CD4-positive, alpha-beta T cell treated with Interleukin-10 for 1 hour (primary cell): ENCODE measurements around the gene STK32C.
A peak's percentile ranks its signal among the peaks of the same experiment; 100 is the strongest.

Source experiments
- DNase-seq: peaks from one replicate; pipeline ENCODE4 v3.0.0-alpha.2; 2020

The STK32C gene

DNA sequence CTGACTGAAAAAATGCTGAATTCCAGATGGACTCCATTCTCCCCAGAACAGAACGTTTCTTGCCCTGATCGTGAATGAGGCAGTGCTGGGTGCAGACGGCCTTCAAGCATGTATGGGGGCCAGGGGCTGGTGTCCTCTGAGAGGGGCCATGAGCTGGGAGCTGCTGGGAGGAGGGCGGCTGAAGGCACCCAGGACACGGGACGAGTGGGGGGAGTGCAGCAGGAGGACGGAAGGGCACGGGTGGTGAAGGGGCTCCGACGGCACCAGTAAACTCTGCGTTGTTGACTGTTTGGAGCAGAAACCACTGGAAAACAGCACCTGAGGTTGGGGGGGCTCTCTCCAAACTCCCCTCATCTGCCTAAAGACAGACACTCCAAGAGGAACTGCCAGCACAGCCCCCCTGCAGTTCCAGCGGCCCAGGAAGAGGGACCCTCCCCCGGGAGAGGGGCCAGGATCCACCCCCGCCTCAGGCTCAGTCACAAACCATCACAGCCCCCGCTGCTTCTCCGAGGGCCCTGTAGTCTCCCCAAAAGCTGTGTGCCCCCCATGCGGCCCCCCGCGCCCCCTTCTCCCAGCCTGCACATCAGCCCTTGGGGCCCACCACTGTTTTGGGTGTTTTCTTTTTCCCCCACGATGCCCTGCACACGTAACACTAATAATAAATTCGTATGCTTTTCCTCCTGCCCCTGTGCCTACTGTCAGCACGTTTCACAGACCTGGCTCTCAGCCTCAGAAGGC lies 65.5 kb downstream of the STK32C start:
- no peak for DNase-seq

GRCh38 chr10:132241496-132241895 lies 66.3 kb downstream of the STK32C start:
- DNase-seq, result no peak

- no peak for DNase-seq
Measured at GRCh38 chr10:132241086-132241485, 66.7 kb downstream of the STK32C start.

GRCh38 chr10:132240581-132240980 lies 67.2 kb downstream of the STK32C start:
- DNase-seq, result no peak

GRCh38 chr10:132240156-132240555 lies 67.6 kb downstream of the STK32C start:
- DNase-seq, result no peak

DNA sequence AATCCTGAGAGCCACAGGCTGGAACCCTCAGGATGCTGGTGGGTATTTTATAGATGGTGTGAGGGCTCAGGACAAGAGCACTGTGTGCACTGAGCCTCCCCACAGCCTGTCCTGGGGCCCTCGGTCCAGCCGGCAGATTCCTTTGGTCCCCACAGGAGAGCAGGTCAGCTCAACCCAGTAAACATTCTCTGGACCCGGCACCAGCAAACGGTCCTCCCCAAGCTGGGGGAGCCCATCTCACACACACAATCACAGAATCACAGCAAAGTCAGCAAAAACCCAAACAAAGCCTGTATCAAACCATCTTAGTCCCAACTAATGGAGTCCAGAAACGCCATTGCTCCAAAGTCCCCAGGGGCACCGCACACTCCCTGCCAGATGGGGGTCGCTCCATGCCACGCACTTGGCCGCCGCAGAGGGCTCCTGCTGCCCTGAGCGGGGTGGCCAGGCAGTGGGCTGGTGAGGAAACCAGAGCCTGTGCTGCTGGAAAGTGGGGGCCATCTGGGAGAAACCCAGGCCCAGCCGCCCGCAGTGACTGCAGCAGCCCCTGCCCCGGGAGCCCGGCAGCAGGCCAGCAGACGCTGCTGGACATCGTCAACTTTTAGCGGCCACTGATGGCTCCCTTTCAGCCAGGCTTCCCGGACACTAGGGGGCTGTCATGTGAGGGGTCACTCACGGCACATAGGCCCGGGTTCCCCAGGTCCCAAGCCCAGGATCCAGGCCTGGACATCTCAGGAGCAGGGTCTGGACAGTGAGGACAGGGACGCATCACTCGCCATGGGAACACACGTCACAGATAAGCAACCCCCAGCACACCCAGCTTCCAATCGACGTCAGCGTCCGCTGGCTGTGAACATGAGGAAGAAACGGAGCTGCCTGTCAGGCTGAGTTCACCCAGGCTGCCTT lies 68.4 kb downstream of the STK32C start:
- DNase-seq, result no peak

GRCh38 chr10:132238371-132239125 lies 69.2 kb downstream of the STK32C start:
- DNase-seq, result no peak

DNA sequence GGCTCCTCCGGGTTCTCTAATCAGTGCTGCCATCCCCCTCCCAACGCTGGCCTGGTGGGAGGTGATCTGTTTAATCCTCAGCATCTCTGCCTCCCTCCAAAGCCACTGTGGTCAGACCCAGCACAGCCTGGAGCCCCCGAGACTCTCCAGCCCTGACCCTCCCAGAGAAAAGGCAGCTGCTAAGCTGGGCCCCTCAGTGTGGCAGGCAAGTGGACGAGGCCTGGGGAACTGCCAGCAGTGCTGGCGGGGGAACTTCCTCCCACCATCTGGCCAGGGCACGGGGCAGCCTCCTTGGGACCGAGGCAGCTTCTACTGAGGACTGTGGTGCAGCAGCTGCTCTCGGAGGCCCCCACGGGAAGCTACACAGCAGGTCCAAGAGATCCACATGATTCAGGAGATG lies 69.9 kb downstream of the STK32C start:
- DNase-seq, result no peak

- DNase-seq, result no peak
Measured at GRCh38 chr10:132237396-132237795, 70.4 kb downstream of the STK32C start.

DNA sequence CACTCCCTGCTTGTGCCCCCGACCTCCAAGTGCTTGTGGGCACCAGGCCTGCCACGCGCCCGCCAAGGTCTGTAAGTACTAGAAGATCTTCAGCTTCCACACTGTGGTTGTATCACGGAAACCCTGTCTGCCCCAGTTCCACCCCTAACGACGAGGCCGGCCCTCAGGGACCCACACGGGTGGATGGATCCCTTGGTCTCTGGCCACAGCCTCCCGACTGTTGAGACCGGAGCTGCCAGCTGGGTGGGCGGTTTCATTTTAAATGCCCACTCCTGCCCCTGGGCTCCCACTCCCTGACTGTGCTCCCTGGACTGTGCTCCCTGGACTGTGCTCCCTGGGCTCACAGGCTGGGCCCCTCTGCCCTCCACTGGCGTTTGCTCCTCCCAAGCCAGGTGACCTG lies 70.9 kb downstream of the STK32C start:
- no peak for DNase-seq

DNA sequence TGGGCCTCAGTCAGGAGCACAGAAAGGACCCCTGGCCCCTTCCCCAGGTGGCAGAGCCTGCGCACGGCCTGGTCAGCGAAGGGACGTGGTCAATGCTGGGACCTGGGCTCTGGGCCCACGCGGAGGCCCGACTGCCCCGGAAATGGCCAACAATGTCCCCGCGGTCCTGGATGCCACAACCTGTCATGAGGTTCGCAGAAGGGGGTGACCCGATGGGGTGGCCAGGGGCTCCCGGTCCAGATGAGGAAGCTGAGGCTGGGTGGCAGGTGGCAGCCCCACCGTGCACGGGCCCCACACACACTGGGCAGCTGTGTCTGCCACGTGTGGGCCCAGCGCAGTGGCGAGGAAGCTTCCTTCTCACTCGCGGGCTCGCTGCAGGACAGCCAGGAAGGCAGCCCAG lies 71.6 kb downstream of the STK32C start:
- DNase-seq, result no peak

DNA sequence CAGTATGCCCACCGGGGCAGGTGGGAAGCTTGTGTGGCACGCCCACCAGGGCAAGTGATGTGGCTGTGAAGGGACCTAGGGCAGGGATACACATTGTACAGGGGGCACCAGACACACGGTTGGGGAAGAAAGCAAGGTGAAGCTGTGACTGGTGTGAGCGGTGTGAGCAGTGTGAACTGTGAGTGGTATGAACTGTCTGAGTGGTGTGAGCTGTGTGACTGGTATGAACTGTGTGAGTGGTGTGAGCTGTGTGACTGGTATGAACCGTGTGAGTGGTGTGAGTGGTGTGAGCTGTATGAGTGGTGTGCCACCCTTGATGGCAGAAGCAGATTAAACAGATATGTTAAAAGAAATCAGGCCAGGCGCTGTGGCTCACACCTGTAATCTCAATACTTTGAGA lies 72.9 kb downstream of the STK32C start:
- DNase-seq, result no peak

GRCh38 chr10:132233501-132234085 lies 74.2 kb downstream of the STK32C start:
- DNase-seq, result no peak

DNA sequence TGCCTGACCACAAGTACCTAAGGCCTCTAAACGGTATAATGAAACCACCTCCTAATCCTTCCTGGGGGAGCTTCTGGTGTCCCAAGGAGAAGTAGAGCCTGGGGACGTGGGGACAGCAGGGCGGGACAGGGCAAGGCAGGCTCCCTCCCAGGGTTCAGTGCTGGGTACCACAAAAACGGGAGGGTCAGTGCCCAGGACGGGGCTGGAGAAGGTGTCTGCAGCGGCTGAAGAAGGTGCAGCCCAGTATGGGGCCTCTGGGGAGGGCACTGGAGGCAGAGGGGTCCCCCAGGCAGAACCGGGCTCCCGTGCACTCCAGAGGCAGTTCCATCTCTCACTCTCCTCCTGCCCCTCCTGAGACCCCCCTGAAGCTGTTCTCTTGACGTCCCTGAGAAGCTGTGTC lies 74.8 kb downstream of the STK32C start:
- DNase-seq, result no peak

DNA sequence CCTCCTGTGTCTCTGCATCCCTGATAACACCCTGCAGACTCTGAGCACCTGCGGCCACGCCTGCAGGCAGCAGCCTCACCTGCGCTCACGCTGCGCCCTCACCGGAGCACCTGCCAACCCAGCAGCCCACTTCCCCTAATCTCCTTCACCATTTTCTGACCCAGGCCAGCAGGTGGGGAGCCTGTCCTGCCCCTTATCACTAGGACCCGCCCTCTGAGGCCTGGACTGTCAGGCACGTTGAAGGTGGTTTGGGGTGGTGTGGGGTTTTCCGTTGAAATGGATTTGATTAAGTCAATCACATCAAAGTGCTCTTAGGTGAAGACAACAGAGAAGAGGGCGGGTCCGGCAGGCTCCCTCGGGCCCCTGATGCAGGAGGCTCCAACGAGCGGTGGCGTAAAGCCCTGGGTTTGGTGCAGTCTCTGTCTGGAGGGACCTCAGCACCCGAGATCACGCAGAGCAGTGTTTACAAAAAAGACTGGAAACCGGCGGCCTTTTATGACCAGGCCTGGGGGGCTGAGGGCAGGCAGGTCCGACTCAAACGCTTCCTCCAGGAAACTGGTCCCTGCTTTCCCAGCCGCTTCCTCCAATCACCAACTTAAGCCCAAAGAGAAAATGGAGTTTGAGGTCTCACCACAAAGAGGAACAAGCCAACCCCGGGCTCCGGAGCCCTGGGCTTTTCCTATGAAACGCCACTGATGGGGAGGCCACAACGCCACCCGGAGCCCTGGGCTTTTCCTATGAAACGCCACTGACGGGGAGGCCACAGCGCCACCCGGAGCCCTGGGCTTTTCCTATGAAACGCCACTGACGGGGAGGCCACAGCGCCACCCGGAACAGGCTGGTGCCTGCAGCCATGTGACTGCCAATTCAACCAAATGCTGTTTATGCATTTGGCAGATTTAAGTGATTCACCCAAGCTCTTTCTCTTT lies 75.5 kb downstream of the STK32C start:
- peak; percentile 32 for DNase-seq

GRCh38 chr10:132231656-132232022 lies 76.1 kb downstream of the STK32C start:
- no peak for DNase-seq

DNA sequence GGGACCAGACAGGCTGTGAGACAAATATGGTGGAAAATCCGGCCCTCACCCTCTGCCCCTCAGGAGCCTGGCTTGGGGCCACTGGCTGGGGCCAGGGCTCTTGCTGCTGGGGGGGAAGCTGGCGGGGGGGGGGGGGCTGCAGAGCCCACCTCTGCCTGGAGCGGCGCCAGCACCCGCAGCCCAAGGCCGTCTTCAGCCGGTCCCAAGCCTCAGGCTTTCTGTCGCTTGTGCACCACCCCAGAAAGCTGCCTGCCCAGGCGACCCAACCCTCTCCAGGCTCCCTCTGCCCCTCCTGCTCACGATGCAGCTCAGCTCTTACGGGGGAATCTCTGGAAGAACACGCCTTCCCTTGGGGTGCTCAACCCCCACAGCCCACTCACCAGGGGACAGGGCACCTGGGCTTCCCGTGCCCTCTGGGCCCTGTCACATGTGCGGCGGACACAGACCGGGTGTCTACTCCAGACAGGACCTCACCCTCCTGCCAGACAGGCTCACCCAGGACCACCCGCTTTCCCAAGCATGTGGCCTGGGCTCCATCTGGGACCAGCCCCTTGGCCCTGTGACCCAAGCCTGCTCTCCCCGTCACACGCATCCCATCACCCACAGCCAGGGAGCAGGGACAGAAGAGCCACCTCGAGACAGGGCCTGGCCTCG lies 77.1 kb downstream of the STK32C start:
- DNase-seq, result no peak

- DNase-seq, result peak; percentile 37
Measured at GRCh38 chr10:132229834-132230556, 77.8 kb downstream of the STK32C start.

GRCh38 chr10:132229096-132229495 lies 78.7 kb downstream of the STK32C start:
- no peak for DNase-seq

- no peak for DNase-seq
Measured at GRCh38 chr10:132228616-132229015, 79.1 kb downstream of the STK32C start.
